ENCODE measurements around the gene ZNF619.

The ZNF619 gene

GRCh38 chr3:40465456-40465855 is 11.5 kb upstream of the ZNF619 start:
- DNase-seq (ENCODE audit: low spot score), result no peak

DNA sequence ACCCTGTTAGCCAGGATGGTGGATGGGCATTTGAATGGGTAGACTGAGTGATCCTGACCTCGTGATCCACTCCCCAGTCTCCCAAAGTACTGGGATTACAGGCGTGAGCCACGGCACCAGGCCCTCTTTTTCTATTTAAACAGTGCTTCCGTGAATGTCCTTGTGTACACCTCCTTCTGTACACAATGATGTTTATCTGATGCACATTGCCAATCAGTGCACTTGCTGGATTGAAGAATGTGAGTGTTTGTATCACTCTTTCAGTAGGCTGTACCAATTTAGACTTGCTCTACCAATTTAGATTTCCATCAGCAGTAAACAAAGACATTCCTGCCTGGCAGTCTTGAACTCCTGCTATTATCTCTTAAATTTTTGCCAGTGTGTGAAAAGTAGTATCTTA is 8.9 kb upstream of the ZNF619 start:
- DNase-seq (ENCODE audit: low spot score), result no peak

GRCh38 chr3:40470701-40471100 is 6.2 kb upstream of the ZNF619 start:
- no peak for DNase-seq (ENCODE audit: low spot score)

- DNase-seq (ENCODE audit: low spot score), result peak; percentile 20
These were observed 744 bp downstream of the ZNF619 start for GRCh38 chr3:40477666-40478065.

DNA sequence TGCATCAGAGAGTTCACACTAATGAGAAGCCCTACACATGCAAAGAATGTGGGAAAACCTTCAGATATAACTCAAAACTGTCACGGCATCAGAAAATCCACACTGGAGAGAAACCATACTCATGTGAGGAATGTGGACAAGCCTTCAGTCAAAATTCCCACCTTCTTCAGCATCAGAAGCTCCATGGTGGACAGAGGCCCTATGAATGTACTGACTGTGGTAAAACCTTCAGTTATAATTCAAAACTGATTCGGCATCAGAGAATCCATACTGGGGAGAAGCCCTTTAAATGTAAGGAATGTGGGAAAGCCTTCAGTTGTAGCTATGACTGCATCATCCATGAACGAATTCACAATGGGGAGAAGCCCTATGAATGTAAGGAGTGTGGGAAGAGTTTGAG is 10.2 kb downstream of the ZNF619 start:
- no peak for DNase-seq (ENCODE audit: low spot score)

DNA sequence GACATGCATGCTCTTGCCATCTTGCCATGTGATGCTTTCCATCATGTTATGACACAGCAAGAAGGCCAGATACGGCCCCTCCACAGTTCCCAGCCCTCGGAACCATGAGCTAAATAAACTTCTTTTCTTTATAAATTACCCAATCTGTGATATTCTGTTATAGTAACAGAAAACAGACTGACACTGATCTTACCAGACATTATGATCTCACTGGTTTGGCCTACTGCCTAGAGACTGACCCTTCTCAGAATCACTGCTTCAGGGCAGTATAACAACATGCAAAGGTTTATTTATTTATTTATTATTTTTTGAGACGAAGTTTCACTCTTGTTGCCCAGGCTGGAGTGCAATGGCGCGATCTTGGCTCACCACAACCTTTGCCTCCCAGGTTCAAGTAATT is 14.0 kb downstream of the ZNF619 start:
- DNase-seq (ENCODE audit: low spot score), result no peak

GRCh38 chr3:40494698-40495097 is 17.8 kb downstream of the ZNF619 start:
- DNase-seq (ENCODE audit: low spot score), result no peak

- DNase-seq (ENCODE audit: low spot score), result no peak
These were observed 20.4 kb downstream of the ZNF619 start for GRCh38 chr3:40497288-40497687.

GRCh38 chr3:40499952-40500351 is 23.0 kb downstream of the ZNF619 start:
- no peak for DNase-seq (ENCODE audit: low spot score)

- no peak for DNase-seq (ENCODE audit: low spot score)
These were observed 25.1 kb downstream of the ZNF619 start for GRCh38 chr3:40502034-40502433.

DNA sequence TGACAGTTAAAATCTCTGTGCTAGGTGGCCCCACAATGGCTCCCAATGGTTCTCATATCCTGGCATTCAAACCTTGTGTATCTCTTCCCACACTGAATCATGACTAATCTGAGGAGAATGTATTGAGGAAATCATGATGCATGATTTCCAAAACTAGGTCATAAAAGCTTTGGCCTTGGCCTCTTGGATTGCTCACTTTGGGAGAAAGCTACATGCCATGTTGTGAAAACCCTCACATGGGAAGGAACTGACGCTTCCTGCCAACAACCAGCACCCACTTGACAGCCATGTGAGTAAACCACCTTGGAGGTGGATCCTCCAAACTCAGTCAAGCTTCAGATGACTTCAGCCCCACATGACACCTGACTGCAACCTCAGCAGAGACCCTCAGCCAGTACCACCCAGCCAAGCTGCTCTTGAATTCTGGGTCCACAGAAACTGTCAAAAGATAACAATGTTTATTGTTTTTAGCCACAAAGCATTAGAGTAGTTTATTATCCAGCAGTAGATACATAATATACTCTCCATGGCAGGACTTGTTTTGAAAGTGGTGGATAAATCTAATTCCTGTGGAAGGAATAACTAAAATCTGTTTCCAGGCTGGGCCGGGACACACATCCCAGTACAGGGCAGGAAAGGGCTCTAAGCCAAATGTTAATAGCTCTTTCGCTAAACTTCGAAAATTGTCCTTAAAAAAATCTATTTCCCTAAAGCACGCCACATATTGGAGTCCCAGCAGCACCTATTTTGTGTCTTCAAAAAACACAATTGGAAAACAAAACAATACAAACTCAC is 27.9 kb downstream of the ZNF619 start:
- peak; percentile 90 for DNase-seq (ENCODE audit: low spot score)

GRCh38 chr3:40505599-40506462 is 28.9 kb downstream of the ZNF619 start, which contains the start of gene ZNF620:
ZNF620 (plus strand) TSS chr3:40506039; CDS start chr3:40506353, 314 bp downstream.
- peak; percentile 20 for DNase-seq (ENCODE audit: low spot score)

- DNase-seq (ENCODE audit: low spot score), result no peak
These were observed 34.3 kb downstream of the ZNF619 start for GRCh38 chr3:40511031-40511718.

GRCh38 chr3:40516201-40516600 is 39.3 kb downstream of the ZNF619 start:
- no peak for DNase-seq (ENCODE audit: low spot score)

GRCh38 chr3:40518067-40518466 is 41.1 kb downstream of the ZNF619 start:
- DNase-seq (ENCODE audit: low spot score), result no peak

- DNase-seq (ENCODE audit: low spot score), result no peak
These were observed 41.9 kb downstream of the ZNF619 start for GRCh38 chr3:40518848-40519247.

DNA sequence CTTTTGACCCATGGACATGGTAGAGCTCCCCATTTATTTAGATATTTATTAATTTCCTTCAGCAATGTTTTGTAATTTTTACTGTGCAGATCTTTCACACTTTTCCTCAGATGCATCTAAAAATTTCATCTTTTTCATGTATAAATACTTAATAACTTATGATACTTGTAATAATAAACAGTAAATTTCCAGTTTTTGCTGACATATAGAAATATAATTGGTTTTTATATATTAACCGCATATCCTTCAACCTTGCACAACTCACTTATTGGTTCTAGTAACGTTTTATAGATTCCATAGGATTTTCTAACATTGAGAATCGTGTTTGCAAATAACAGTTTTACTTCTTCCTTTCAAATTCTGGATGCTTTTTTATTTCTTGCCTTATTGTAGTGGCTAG is 44.3 kb downstream of the ZNF619 start:
- no peak for DNase-seq (ENCODE audit: low spot score)

GRCh38 chr3:40523781-40524180 is 46.9 kb downstream of the ZNF619 start:
- no peak for DNase-seq (ENCODE audit: low spot score)

DNA sequence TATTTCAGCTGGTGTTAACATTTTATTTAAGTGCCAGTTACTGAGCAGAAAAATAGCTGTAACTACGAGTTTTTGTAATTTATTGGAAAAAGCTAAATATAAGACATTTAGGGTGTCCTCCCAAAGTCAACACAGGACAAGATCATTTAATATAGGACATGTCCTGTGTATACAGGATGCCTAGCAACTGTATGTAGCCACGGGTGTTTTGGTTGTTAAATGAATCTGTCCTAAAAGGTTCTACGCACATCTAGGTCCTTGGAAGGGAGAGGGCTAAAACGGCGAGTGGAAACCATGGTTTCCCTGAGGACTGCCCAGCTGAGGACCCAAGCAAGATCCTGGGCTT is 47.3 kb downstream of the ZNF619 start:
- DNase-seq (ENCODE audit: low spot score), result no peak

DNA sequence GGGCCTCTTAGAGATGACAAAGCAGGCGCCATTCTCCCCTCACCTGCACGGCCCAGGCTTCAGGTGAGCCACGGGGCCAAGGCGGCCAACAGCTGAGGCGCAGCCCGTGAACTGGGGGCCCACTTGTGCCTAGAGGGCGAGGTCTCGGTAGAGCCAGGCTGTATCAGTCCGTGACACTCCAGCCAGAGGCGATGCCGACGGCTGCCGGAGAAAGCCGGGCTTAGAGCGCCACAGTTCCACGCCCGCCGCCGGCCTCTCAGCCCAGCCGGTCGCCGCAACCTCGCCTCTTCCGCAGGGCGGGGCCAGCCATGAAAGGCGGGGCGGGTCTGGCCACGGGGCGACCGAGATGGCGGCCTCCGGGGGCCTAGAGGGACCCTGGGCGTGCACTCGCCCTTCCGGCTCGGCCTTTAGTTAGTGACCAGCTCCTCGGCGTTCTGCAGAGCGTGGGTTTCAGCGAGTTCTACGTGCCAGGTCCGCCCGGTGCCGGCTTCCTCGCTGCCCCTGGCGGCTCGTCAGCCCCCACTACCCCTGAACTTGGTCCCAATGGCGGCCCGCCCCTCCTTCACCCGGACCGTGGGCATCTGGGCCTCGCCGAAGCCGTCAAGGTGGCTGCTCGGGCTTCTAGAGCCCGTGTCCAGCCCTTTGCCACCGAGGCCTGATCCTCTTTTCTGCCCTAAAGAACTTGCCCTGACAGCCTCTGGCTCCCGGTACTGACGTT is 47.8 kb downstream of the ZNF619 start, which contains the start of gene ZNF621:
Gene ZNF621 (plus strand): TSS at position 393 of the 718 bp plus-strand sequence. CDS start 881 bp downstream, outside the sequence.
- peak; percentile 96 for DNase-seq (ENCODE audit: low spot score)

DNA sequence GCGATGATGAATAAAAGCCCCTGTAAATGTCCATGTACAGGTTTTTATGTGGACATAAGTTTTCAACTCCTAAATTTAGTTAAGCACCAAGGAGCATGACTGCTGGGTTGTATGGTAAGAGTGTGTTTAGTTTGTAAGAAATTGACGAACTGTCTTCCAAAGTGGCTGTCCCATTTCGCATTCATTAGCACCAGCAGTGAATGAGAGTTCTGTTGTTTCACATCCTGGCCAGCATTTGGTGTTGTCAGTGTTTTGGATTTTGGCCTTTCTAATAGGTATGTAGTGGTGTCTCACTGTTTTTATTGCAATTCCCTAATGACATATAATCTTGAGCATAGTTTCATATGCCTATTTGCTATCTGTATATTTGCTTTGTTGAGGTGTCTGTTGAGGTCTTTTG is 51.5 kb downstream of the ZNF619 start:
- DNase-seq (ENCODE audit: low spot score), result no peak

- no peak for DNase-seq (ENCODE audit: low spot score)
These were observed 55.3 kb downstream of the ZNF619 start for GRCh38 chr3:40532252-40532651.
